Ovary (tissue), 9 donors: Measurements from ENCODE around the gene ATXN2. TPM values are rescaled to one million over a fixed set of nuclear protein-coding genes. Genes with fewer than 3 reads are reported as not detected.

Source experiments
- DNase-seq, 5 donors: peaks; one replicate each; pipeline ENCODE4 v3.0.0-alpha.2; 2019 to 2020
- H3K27ac ChIP-seq, 2 donors: fragments of 200-600 bp; one replicate each; pipeline versions ENCODE4 v1.5.1 to v1.8.0; 2019 to 2022
- H3K27me3 ChIP-seq: fragments of 200-600 bp; one replicate; pipeline ENCODE4 v1.8.0; 2022
- H3K36me3 ChIP-seq: fragments of 200-600 bp; sonication (generic); one replicate; pipeline ENCODE4 v1.5.1; 2019
- H3K4me1 ChIP-seq: one replicate; pipeline ENCODE4 v1.8.1; 2013; ENCODE audit warnings: mild to moderate bottlenecking, moderate library complexity; ENCODE audit not compliant: insufficient read depth
- H3K4me3 ChIP-seq: fragments of 200-600 bp; sonication (generic); one replicate; pipeline ENCODE4 v1.5.1; 2017
- H3K9me3 ChIP-seq, 2 donors: fragments of 200-600 bp in 1 of 2; sonication (generic) in 1 of 2; one replicate each; pipeline versions ENCODE4 v1.5.1 to v1.8.1; 2013 to 2019; ENCODE audit warnings: mild to moderate bottlenecking in 1 of 2, moderate library complexity in 1 of 2
- CTCF ChIP-seq, 3 donors: fragments of 450-650 bp in 2 of 3; fragments of 200-600 bp in 1 of 3; IDR thresholded peaks; one replicate each; pipeline versions ENCODE4 v1.5.1 to v1.8.0; 2016 to 2022; ENCODE audit warnings: antibody characterized with exemption in 3 of 3, mild to moderate bottlenecking in 1 of 3
- EP300 ChIP-seq: sonication (generic); formaldehyde crosslinking; IDR thresholded peaks from one replicate; pipeline ENCODE4 v1.6.1; 2017; ENCODE audit warnings: antibody characterized with exemption
- POLR2A ChIP-seq: fragments of 450-650 bp; IDR thresholded peaks from one replicate; pipeline ENCODE4 v1.6.1; 2017; ENCODE audit warnings: antibody characterized with exemption, mild to moderate bottlenecking, moderate library complexity
- WGBS, 3 donors: extraction: QIAGEN DNeasy Blood & Tissue Kit in 1 of 3; methylation state at CpG; one replicate each; pipeline versions ENCODE4 v1.1.5 to v1.1.7; 2013 to 2017; 5-methylcytosine and 5-hydroxymethylcytosine counted together
- intact Hi-C, 4 donors: fragments of 100-400 bp; cut with DNase I; formaldehyde crosslinking; loops; one replicate each; pipeline versions ENCODE4 v1.11.0 to v1.15.1; 2022 to 2023
- polyA plus RNA-seq, 2 donors: library from polyadenylated mRNA; stranded (reverse); fragments of 200-250 nt in 1 of 2; fragments of 350-450 nt in 1 of 2; fragmentation: Illumina TruSeq in 1 of 2; extraction: RNeasy Lipid Tissue Mini Kit (QIAGEN cat#74804) in 1 of 2; gene quantifications; one replicate each; pipeline ENCODE4 v1.2.3, GENCODE V29; 2013 to 2014
- total RNA-seq, 7 donors: library from RNA; depleted of rRNA in 2 of 7; stranded (reverse); fragments of >200 nt in 2 of 7; fragmentation: NEBNext Ultra II Directional in 3 of 7; extraction: Animal tissue kit (Norgen Biotek cat#: 25700) in 3 of 7; gene quantifications; one replicate each; pipeline versions ENCODE4 v1.1.0 to v1.2.4, GENCODE V29; 2016 to 2023
- donor health status: DM: no; HTN: no; CAD: no; lungs with moderate emphysema.
- donor health status: DM: no; HTN: no; CAD: no.
- donor health status: Bipolar disorder and iron deficiency.
- donor health status: DM: yes; HTN: yes; CAD: no.
- donor health status: DM: no; HTN: no; CAD: no.
- donor health status: DM: yes; HTN: yes; CAD: no.

ATXN2 gene
- total and polyA plus RNA-seq, 9 donors: 28.4 to 106 (median 60.9) TPM

- Histone ChIP-seq H3K27ac (no peak overlapping the region), H3K27me3 (no peaks in the 10 kb centered on the region), H3K4me3 (no peak overlapping the region), H3K9me3 (no peaks in the 10 kb centered on the region), H3K4me1 (peaks cover 10% of the 10 kb centered on the region), H3K36me3 (no peaks in the 10 kb centered on the region)
- TF ChIP-seq POLR2A (no peak), CTCF (IDR thresholded peaks at IDR 0.05) (no peak), EP300 (no peak)
- no peak for DNase-seq
- 79 to 83% (median 81%) methylated on average over 7 of the region's 7 CpGs for WGBS, 3 donors
- intact Hi-C loops: no loop called here
These were observed 157.8 kb downstream of the ATXN2 start for GRCh38 chr12:111441107-111441928.

GRCh38 chr12:111440631-111441030 is 158.5 kb downstream of the ATXN2 start:
- 76 to 80% (median 80%) methylated on average over 3 of the region's 3 CpGs for WGBS, 3 donors
- H3K4me3 ChIP-seq: no peak overlapping the region
- intact Hi-C loops: no loop called here
- H3K27ac ChIP-seq: no peak overlapping the region
- H3K9me3 ChIP-seq: no peaks in the 10 kb centered on the region
- peaks cover 8% of the 10 kb centered on the region for H3K4me1 ChIP-seq
- no peak for TF ChIP-seq EP300
- no peak for TF ChIP-seq CTCF (IDR thresholded peaks at IDR 0.05)
- TF ChIP-seq POLR2A: no peak
- DNase-seq: no peak
- H3K27me3 ChIP-seq: no peaks in the 10 kb centered on the region
- H3K36me3 ChIP-seq: no peaks in the 10 kb centered on the region

- no peak overlapping the region for H3K4me3 ChIP-seq
- no peaks in the 10 kb centered on the region for H3K9me3 ChIP-seq
- H3K4me1 ChIP-seq: peaks cover 12% of the 10 kb centered on the region
- DNase-seq: no peak
- TF ChIP-seq CTCF (IDR thresholded peaks at IDR 0.05) (no peak), EP300 (no peak), POLR2A (no peak)
- no peaks in the 10 kb centered on the region for H3K36me3 ChIP-seq
- H3K27ac ChIP-seq: no peak overlapping the region
- no peaks in the 10 kb centered on the region for H3K27me3 ChIP-seq
- intact Hi-C loops: no loop called here
- WGBS, 3 donors: 49 to 55% (median 53%) methylated on average over 8 of the region's 8 CpGs
These were observed 159.0 kb downstream of the ATXN2 start for GRCh38 chr12:111440152-111440551.

GRCh38 chr12:111439657-111440151 is 159.4 kb downstream of the ATXN2 start:
- H3K27me3 ChIP-seq: no peaks in the 10 kb centered on the region
- intact Hi-C loops: no loop called here

More at GRCh38 chr12:111439657-111440151, 159.4 kb downstream of the ATXN2 start:
- Histone ChIP-seq H3K4me1 (peaks cover 15% of the 10 kb centered on the region), H3K9me3 (no peaks in the 10 kb centered on the region), H3K36me3 (no peaks in the 10 kb centered on the region), H3K4me3 (no peak overlapping the region), H3K27ac (no peak overlapping the region)
- 50 to 57% (median 56%) methylated on average over 5 of the region's 5 CpGs for WGBS, 3 donors
- no peak for DNase-seq
- TF ChIP-seq POLR2A (no peak), EP300 (no peak), CTCF (IDR thresholded peaks at IDR 0.05) (no peak)
